Activated CD4-positive, alpha-beta T cell treated with anti-CD3 and anti-CD28 coated beads, Interleukin-2, amount 50 U/mL, for 24 hours (primary cell): ENCODE measurements around the gene SLC39A12.

Experiments used
- DNase-seq, 2 donors: peaks; one replicate each; pipeline ENCODE4 v3.0.0-alpha.2; 2020; ENCODE audit warnings: low read depth in 1 of 2, low spot score in 1 of 2

Gene SLC39A12

GRCh38 chr10:17961551-17962422 lies 10.1 kb downstream of the SLC39A12 start:
- no peak for DNase-seq

- DNase-seq, result no peak
Observed at GRCh38 chr10:17963431-17963830, 11.7 kb downstream of the SLC39A12 start.

- no peak for DNase-seq
Observed at GRCh38 chr10:17965649-17966235, 14.0 kb downstream of the SLC39A12 start.

- DNase-seq, result no peak
Observed at GRCh38 chr10:17974505-17974904, 22.8 kb downstream of the SLC39A12 start.

- DNase-seq, result no peak
Observed at GRCh38 chr10:17980846-17981565, 29.3 kb downstream of the SLC39A12 start.

GRCh38 chr10:17981766-17982380 lies 30.2 kb downstream of the SLC39A12 start:
- DNase-seq, result no peak

- no peak for DNase-seq
Observed at GRCh38 chr10:17984056-17984455, 32.3 kb downstream of the SLC39A12 start.

- DNase-seq, result no peak
Observed at GRCh38 chr10:17984563-17984962, 32.8 kb downstream of the SLC39A12 start.

GRCh38 chr10:17989908-17990767 lies 38.4 kb downstream of the SLC39A12 start:
- DNase-seq, result no peak

- no peak for DNase-seq
Observed at GRCh38 chr10:17992266-17992665, 40.5 kb downstream of the SLC39A12 start.

- no peak for DNase-seq
Observed at GRCh38 chr10:17993361-17993760, 41.6 kb downstream of the SLC39A12 start.

- no peak for DNase-seq
Observed at GRCh38 chr10:18000601-18001000, 48.9 kb downstream of the SLC39A12 start.

- DNase-seq, result no peak
Observed at GRCh38 chr10:18005445-18005780, 53.7 kb downstream of the SLC39A12 start.

- no peak for DNase-seq
Observed at GRCh38 chr10:18005781-18006456, 54.2 kb downstream of the SLC39A12 start.

GRCh38 chr10:18008986-18009385 lies 57.3 kb downstream of the SLC39A12 start:
- no peak for DNase-seq

GRCh38 chr10:18010050-18010449 lies 58.3 kb downstream of the SLC39A12 start:
- no peak for DNase-seq

- DNase-seq, result no peak
Observed at GRCh38 chr10:18020523-18020922, 68.8 kb downstream of the SLC39A12 start.

- DNase-seq, result no peak
Observed at GRCh38 chr10:18021725-18022480, 70.2 kb downstream of the SLC39A12 start.
